GM10266 (cell line): ENCODE measurements around the gene DNPEP.

Source experiments
- DNase-seq: peaks from one replicate; pipeline ENCODE4 v3.0.0; 2012; ENCODE audit errors: extremely low spot score
- CTCF ChIP-seq: IDR thresholded peaks from 2 replicates; pipeline ENCODE4 v1.5.1; 2012; ENCODE audit warnings: mild to moderate bottlenecking, low read depth; ENCODE audit not compliant: control insufficient read depth, insufficient read depth; ENCODE audit errors: missing control alignments

The DNPEP gene

GRCh38 chr2:219380926-219381325 lies 6.8 kb downstream of the DNPEP start:
- DNase-seq: no peak
- no peak for TF ChIP-seq CTCF

DNA sequence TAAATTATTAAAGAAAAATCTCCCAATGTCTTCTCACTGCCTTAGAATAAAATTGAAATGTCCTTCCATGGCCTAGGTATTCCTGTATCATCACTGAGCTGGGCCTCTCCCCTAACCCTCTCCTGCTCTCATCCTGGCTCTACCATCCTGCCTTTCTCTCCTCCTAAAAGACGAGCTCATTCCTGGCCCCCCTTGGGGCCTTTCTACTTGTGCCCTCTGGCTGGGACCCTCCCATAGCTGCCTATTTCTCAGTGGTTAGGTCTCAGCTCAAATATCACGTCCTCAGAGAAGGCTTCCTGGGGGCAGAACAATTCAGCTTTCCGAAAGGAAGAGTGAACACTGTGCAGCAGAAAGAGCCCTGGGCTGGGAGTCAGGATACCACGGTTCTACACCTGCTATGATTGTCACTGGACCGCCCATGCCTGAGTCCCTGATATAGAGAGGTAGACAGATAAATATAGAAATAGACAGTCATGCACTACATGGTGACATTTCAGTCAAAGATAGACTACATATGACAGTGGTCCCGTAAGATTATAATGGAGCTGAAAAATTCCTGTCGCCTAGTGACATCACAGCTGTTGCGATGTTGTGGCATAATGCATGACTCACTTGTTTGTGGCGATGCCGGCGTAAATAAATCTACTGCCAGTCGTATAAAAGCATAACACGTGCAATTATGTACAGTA lies 9.4 kb downstream of the DNPEP start:
- no peak for DNase-seq
- TF ChIP-seq CTCF: no peak

DNA sequence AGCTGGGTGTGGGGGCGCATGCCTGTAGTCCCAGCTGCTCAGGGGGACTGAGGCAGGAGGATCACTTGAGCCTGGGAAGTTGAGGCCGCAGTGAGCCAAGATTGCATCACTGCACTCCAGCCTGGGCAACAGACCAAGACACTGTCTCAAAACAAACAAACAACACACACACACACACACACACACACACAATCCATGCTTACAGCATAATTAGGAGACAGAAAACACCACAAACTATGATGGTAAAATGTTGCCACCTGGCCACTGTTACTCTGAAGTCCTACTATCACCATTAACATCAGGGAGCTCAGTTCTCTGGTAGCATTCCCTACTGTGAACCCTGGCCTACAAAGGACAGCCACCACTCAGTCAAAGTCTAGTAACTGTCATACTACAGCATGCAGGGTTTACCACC lies 18.3 kb downstream of the DNPEP start:
- DNase-seq: no peak
- no peak for TF ChIP-seq CTCF

GRCh38 chr2:219368690-219369191 lies 19.0 kb downstream of the DNPEP start:
- no peak for DNase-seq
- no peak for TF ChIP-seq CTCF

DNA sequence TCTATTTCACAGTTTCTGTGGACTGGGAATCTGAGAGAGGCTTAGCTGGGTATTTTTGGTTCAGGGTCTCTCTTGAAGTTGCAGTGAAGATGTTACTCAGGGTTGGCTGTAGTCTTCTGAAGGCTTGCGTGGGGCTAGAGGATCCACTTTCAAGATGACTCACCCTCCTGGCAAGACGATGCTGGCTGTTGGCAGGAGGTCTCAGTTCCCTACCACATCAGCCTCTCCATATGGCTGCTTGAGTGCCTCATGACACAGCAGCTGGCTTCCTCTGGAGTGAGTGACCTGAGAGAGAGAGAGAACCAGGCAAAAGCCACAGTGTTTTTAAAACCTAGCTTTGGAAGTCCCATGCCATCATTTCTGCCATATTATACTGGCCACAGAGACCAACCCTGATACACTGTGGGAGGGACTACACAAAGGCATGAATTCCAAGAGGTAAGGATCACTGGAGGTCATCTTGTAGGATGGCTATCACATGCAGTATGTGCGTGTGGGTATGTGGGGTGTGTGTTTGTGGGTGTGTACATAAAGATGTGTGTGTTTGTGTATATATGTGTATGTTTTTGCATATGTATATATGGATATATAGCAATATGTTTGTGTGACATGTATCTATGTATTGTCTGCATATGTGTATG lies 25.1 kb downstream of the DNPEP start:
- no peak for TF ChIP-seq CTCF
- DNase-seq: no peak

- DNase-seq: no peak
- TF ChIP-seq CTCF: no peak
These were observed 25.6 kb downstream of the DNPEP start for GRCh38 chr2:219362072-219362471.

DNA sequence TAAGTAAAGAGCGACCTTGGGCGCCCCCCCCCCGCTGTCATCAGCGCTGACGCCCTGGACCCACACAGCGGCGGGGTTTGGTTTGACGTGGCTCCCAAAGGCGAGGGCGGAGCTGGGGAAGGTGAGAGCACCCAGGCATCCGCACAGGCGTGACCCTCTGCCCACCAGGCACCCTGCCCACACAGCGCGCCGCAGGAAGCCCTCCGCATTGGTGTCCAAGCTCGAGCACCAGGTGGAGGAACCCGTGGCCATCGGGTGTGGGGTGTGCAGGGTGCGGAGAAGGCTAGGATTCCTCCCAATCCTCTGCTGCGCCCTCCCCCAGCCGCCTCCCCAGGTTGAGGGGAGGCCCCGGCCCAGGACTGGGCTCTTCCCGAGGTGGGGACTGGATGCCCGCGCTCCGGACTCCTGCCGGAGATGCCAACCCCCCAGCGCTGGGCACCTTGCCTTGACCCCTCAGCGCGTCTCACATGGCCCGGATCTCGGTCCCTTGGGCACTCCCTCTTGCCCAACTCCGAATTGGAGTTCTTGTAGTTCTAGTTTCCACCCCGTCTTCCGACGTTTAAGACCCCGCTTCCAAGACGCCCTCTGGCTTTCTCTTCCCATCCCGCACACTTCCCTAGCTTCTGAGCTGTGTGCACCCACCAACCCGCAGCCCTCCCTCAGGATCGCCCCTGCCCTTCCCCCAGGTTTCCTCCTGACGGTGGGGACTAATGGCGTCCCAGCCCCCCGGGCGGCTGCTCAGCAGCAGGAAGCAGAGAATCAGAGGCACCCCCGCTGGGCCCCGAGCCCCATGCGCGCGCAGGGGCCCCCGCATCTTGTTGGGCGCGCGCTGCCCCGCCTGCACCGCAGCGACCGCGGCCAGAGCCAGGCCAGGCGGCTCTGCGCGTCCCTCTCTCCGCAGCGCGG lies 29.3 kb downstream of the DNPEP start:
- DNase-seq: no peak
- TF ChIP-seq CTCF: no peak
